Cardiac fibroblast (primary cell): Measurements from ENCODE around the gene KRTAP5-3.
A peak's percentile ranks its signal among the peaks of the same experiment; 100 is the strongest.

Source experiments
- DNase-seq, 2 donors: peaks; one replicate each; pipeline versions ENCODE4 v3.0.0 to v3.0.0-alpha.2; 2010; ENCODE audit warnings: low read depth in 2 of 2
- H3K4me3 ChIP-seq, 2 donors: replicated peaks in 1 of 2; 1 replicate in 1 of 2; 2 replicates in 1 of 2; pipeline ENCODE4 v1.5.1; 2011; ENCODE audit warnings: low read depth in 2 of 2, low read length in 2 of 2, mild to moderate bottlenecking in 2 of 2, moderate library complexity in 1 of 2
- TF ChIP-seq, protein P1 (sequence below): IDR thresholded peaks from one replicate; pipeline ENCODE4 v1.5.1; 2011; ENCODE audit warnings: low read depth, mild to moderate bottlenecking, low read length, inconsistent platforms

The KRTAP5-3 gene

DNA sequence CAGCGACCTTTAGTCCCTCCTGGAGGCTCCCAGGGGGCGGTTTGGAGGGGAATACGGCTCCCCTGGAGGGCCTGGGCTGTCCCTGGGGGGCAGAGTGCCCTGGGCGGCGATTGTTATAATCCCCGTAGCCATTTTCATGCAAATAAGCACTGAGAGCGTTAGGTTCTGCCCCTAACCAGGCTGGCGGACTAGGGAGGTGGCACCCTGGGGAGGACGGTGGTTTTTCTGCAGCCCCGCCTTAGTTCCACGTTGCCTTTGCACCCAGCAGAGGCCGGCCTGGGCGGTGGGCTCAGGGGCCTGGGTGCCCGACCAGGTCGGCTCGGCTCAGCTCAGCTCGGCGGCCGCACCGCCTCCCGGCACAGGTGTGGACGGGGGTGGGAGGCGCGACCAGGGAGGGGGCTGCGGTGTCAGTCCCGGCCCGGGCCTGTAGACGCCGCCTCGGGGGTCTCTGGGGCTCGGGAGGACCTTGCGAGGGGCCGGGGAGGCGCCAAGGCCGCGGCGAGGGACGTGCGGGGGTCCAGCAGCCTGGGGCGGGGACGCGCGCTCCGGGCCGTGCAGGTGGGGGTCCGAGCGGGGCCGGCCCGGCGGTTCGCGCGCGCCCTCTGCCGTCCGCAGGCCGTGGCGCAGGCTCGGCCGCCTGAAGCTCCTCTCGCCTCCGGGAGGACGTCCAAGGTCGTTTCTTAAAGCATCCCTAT is 33.9 kb downstream of the KRTAP5-3 start:
- H3K4me3 ChIP-seq: no peak overlapping the region
- DNase-seq: peak; percentile 33 to 45
- TF ChIP-seq, protein P1, sequence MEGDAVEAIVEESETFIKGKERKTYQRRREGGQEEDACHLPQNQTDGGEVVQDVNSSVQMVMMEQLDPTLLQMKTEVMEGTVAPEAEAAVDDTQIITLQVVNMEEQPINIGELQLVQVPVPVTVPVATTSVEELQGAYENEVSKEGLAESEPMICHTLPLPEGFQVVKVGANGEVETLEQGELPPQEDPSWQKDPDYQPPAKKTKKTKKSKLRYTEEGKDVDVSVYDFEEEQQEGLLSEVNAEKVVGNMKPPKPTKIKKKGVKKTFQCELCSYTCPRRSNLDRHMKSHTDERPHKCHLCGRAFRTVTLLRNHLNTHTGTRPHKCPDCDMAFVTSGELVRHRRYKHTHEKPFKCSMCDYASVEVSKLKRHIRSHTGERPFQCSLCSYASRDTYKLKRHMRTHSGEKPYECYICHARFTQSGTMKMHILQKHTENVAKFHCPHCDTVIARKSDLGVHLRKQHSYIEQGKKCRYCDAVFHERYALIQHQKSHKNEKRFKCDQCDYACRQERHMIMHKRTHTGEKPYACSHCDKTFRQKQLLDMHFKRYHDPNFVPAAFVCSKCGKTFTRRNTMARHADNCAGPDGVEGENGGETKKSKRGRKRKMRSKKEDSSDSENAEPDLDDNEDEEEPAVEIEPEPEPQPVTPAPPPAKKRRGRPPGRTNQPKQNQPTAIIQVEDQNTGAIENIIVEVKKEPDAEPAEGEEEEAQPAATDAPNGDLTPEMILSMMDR: peak; percentile 53

DNA sequence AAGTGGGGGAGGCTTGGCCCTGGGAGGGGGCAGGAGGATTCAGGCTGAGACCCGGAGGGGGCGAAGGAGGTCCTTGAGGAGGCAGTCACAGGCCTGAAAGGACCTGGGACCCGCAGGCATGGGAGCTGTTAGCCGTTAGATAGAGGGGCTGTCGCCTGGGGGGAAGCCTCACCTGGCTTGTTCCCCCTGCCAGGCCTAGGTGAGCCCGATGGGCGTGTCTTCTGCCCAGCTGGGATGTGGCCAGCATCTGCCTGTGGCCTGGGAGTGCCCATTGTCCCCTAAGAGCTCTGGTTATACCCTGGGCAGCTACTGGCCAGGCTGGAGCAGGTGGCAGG is 34.4 kb downstream of the KRTAP5-3 start:
- H3K4me3 ChIP-seq: no peak overlapping the region
- no peak for DNase-seq

DNA sequence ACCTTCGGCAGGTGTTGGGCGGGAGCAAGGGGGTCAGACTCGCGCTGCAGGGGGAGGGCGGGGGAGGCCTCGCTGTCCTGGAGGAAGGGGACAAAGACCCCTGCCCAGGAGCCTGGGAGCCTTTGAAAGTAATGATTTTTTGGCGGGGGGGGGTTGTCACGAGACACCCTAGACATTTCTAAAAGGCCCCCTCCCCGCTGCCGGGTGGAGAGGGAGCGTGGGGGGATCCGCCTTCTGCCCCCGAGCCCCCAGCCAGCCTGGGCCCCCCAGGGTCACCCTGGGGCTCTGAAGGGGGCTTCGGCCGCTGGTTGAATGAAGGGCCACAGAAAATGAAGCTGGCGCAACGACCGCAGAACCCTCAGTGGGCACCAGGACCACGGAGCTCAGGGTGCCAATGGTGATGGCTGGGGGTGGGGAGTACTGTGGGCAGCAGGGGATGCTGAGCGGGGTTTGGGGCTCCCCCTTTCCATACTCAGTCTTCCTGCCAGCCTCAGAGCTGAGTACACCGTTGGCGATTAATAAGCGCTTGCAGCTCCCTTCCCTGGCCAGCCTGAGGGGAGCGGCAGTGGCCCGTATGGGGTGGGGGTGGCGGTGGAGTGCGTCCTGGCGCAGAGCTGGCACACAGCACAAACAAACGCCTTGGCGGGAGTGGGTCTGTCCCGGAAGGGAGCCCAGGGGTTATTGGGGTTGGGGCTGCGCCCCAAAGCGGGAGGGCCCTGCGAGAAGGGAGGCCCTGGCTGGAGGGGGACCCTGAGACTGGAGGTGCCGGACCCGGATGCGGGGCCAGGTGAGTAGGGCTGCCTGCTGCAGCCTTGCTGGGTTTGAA is 35.0 kb downstream of the KRTAP5-3 start:
- no peak for DNase-seq
- TF ChIP-seq, protein P1: no peak
- no peak overlapping the region for H3K4me3 ChIP-seq

More for the DNA sequence above, 34.4 kb downstream of the KRTAP5-3 start:
- TF ChIP-seq, protein P1: no peak

DNA sequence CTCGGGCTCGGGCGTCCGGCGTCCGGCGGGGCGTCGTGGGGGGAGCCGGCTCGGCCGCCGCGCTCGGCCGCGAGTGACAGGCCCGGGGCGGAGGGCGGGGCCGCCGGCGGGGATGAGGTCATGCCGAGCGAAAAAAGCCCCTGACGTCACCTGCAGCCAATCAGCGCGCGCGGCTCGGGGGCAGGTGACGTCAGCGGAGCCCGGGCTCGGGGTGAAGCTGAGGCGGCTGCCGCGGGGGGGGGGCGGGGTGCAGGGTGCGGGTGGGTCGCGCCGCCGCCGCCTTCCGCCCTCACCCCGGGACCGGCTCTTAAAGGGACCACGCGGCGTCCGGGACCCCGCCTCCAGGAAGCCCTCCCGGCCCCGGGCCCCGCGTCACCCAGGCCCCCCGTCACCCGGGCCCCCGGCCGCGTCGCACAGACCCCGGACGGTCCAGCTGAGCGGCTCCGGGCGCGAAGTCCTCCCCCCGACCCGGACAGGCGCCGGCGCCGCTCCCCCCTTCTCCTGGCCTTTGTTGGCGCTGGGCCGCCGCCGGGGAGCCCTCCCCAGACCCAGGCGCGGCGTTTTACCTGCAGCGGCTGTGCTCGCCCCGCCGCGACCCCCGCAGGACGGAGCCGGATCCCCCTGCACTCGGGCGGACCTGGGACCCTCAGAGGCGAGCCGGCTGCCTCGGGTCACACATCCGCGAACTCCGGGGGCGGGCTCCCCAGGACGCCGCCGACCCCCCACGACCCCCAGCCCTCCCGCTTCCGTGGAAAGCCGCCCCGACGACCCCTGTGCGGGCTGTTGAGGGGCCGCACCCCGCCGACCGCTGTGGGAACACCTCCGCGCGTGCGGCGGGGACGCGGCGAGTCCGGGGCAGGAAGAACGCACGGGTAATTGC is 35.8 kb downstream of the KRTAP5-3 start, which contains the start of gene DUSP8:
Gene DUSP8 (minus strand): TSS at position 75 of the 880 bp plus-strand sequence. CDS start 6,445 bp downstream, outside the sequence.
- peak; percentile 80 to 82 for DNase-seq
- TF ChIP-seq, protein P1: no peak
- H3K4me3 ChIP-seq: peak within 1 kb of the TSS in 1 of 2 donors; percentile 50

DNA sequence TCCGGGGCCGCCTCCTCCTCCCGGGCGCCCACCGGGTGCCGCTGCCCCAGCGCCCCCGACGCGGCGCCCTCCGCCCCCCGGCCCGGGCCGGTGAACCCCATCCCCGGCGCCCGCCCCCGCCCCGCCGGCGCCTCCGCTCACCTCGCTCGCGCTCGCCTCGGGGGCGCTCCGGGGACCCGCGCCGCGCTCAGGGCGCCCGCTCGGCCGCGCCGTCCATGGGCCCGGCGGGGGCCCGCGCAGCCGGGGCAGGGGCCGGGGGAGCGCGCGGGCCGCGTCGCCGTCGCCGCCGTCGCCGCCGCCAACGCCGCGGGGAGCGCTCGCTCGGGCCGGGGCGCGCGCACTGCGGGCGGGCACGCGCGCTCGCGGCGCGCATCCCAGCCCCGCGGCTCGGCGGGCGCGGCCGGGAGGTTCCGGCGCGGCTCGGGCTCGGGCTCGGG is 36.5 kb downstream of the KRTAP5-3 start:
- DNase-seq: no peak
- TF ChIP-seq, protein P1: no peak
- H3K4me3 ChIP-seq: peak overlapping the region in 1 of 2 donors; percentile 50

DNA sequence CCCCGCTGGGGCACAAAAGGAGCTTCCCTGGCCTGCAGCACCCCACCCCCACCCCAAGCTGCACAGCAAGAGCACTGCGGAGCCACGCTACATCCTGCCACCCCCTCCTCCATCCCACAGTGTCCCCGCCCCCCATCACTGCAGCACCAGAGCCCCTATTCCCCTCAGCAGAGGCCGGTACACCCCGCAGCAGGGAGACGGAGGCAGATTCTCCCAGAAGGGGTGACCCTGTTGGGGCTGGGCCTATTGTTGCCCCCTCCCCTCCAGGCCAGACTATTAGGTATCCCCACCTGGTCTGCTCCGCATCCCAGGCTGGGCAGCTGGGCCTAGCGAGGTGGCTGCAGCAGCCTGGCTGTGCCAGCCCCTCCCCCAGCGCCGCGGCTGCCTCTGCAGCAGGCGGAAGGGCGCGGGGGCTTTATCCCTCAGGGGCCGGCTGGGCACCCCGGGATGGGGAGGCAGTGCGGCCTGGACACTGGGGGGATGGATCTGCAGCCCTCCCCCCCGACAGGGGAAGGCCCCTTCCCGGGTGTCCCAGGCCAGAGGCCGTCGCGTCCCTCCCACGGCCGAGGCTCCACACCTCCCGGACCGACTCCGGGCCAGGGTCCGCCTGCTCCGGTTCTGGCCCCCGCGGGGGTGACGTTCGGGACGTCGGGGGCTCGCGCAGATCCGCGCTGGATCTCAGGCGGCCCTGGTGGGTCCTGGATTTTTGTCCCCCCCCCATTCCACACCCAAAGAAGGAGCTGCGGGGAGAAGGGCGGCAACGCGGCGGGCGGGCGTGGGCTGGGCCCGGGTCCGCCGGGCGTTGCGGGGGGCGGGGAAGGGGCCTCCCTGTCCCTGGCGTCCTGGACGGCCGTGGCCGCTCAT is 37.1 kb downstream of the KRTAP5-3 start:
- H3K4me3 ChIP-seq: peak overlapping the region in 1 of 2 donors; percentile 50
- no peak for DNase-seq
- TF ChIP-seq, protein P1: no peak
